ENCODE results near the gene MAF. TPM values are rescaled to one million over a fixed set of nuclear protein-coding genes. Genes with fewer than 3 reads are reported as not detected.

Gene MAF
- polyA plus RNA-seq, 3 donors, result 0.03 to 0.92 TPM; not detected in 1

DNA sequence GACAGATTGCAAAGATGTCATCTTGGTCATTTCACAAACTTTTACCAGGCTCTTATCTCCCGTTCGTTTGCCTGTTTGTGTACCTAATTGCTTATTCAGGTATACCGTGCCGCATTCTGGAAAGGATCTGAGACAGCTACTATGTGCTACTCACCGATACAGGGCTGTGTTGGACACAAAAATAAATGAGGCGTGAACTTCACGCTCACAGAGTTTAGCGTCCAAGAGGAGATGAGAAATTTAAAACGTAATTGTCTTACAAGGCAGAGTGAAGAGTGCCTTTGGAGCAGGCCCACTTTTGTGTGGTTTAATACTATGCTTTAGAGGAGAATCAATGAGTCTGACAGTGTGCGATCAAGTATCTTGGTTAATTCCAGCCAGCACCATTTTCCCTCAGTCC, 26.7 kb downstream of the MAF start:
- H3K9me3 ChIP-seq (replicated peaks in 1 of 2; ENCODE audit: control insufficient read depth in 1 of 2, insufficient read depth in 1 of 2, low read length in 2 of 2), result peaks cover 0 to 6% of the 10 kb centered on the region in 2 donors
- H3K9ac ChIP-seq (ENCODE audit: insufficient read depth, low read length, poor library complexity, severe bottlenecking), result no peak overlapping the region
- DNase-seq, result no peak
- no peaks in the 10 kb centered on the region for H3K36me3 Mint-ChIP-seq
- no peak overlapping the region for H3K4me3 ChIP-seq (replicated peaks in 1 of 3; ENCODE audit: low read depth in 2 of 3, low read length in 3 of 3)
- 87% methylated on average over 9 of the region's 10 CpGs for WGBS (ENCODE audit: insufficient coverage)
- H3K36me3 ChIP-seq (replicated peaks in 1 of 2; ENCODE audit: control insufficient read depth in 1 of 2, insufficient read depth in 2 of 2, low read length in 2 of 2), result no peaks in the 10 kb centered on the region
- H3K27ac Mint-ChIP-seq, result no peak overlapping the region
- peaks cover 5% of the 10 kb centered on the region for H3K4me1 Mint-ChIP-seq
- no peak overlapping the region for H3K4me3 Mint-ChIP-seq
- no peak overlapping the region for H2AFZ ChIP-seq (ENCODE audit: insufficient read depth, low read depth, low read length, poor library complexity, severe bottlenecking)
- H3K27me3 Mint-ChIP-seq (ENCODE audit: low read depth in 3 of 3), result peaks cover 3 to 18% (median 8%) of the 10 kb centered on the region in 3 donors
- H3K27me3 ChIP-seq (ENCODE audit: control insufficient read depth in 2 of 2, insufficient read depth in 2 of 2, low read length in 2 of 2), result no peaks in the 10 kb centered on the region
- no peak overlapping the region for H3K27ac ChIP-seq (ENCODE audit: low read depth in 1 of 2, low read length in 2 of 2)
- H3K4me1 ChIP-seq (ENCODE audit: control insufficient read depth in 1 of 2, insufficient read depth in 2 of 2, low read length in 2 of 2), result no peaks in the 10 kb centered on the region
- peaks cover 0 to 19% (median 8%) of the 10 kb centered on the region in 7 donors for H3K9me3 Mint-ChIP-seq
- intact Hi-C loops (cut with micrococcal nuclease), result no loop called here
- no peak overlapping the region for H3K4me2 ChIP-seq (replicated peaks; ENCODE audit: extremely low read depth, low read length, poor library complexity, severe bottlenecking)
- TF ChIP-seq, protein P1, sequence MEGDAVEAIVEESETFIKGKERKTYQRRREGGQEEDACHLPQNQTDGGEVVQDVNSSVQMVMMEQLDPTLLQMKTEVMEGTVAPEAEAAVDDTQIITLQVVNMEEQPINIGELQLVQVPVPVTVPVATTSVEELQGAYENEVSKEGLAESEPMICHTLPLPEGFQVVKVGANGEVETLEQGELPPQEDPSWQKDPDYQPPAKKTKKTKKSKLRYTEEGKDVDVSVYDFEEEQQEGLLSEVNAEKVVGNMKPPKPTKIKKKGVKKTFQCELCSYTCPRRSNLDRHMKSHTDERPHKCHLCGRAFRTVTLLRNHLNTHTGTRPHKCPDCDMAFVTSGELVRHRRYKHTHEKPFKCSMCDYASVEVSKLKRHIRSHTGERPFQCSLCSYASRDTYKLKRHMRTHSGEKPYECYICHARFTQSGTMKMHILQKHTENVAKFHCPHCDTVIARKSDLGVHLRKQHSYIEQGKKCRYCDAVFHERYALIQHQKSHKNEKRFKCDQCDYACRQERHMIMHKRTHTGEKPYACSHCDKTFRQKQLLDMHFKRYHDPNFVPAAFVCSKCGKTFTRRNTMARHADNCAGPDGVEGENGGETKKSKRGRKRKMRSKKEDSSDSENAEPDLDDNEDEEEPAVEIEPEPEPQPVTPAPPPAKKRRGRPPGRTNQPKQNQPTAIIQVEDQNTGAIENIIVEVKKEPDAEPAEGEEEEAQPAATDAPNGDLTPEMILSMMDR (IDR thresholded peaks at IDR 0.05), result no peak
- H3K79me2 ChIP-seq (ENCODE audit: insufficient read depth, low read length), result no peaks in the 10 kb centered on the region
- no peaks in the 10 kb centered on the region for H4K20me1 ChIP-seq (ENCODE audit: insufficient read depth, low read length)

- Histone ChIP-seq H2AFZ (ENCODE audit: insufficient read depth, low read depth, low read length, poor library complexity, severe bottlenecking) (no peak overlapping the region), H3K4me1 (ENCODE audit: control insufficient read depth in 1 of 2, insufficient read depth in 2 of 2, low read length in 2 of 2) (no peaks in the 10 kb centered on the region), H3K4me2 (replicated peaks; ENCODE audit: extremely low read depth, low read length, poor library complexity, severe bottlenecking) (no peak overlapping the region), H3K9me3 (replicated peaks in 1 of 2; ENCODE audit: control insufficient read depth in 1 of 2, insufficient read depth in 1 of 2, low read length in 2 of 2) (peaks cover 0 to 6% of the 10 kb centered on the region in 2 donors), H3K9ac (ENCODE audit: insufficient read depth, low read length, poor library complexity, severe bottlenecking) (no peak overlapping the region), H3K27ac (ENCODE audit: low read depth in 1 of 2, low read length in 2 of 2) (no peak overlapping the region), H4K20me1 (ENCODE audit: insufficient read depth, low read length) (no peaks in the 10 kb centered on the region), H3K79me2 (ENCODE audit: insufficient read depth, low read length) (no peaks in the 10 kb centered on the region), H3K36me3 (replicated peaks in 1 of 2; ENCODE audit: control insufficient read depth in 1 of 2, insufficient read depth in 2 of 2, low read length in 2 of 2) (no peaks in the 10 kb centered on the region), H3K4me3 (replicated peaks in 1 of 3; ENCODE audit: low read depth in 2 of 3, low read length in 3 of 3) (no peak overlapping the region), H3K27me3 (ENCODE audit: control insufficient read depth in 2 of 2, insufficient read depth in 2 of 2, low read length in 2 of 2) (no peaks in the 10 kb centered on the region)
- H3K27me3 Mint-ChIP-seq (ENCODE audit: low read depth in 3 of 3), result peaks cover 3 to 18% (median 8%) of the 10 kb centered on the region in 3 donors
- intact Hi-C loops (cut with micrococcal nuclease), result no loop called here
- peaks cover 5% of the 10 kb centered on the region for H3K4me1 Mint-ChIP-seq
- H3K4me3 Mint-ChIP-seq, result no peak overlapping the region
- peaks cover 0 to 19% (median 8%) of the 10 kb centered on the region in 7 donors for H3K9me3 Mint-ChIP-seq
- DNase-seq, result no peak
- H3K27ac Mint-ChIP-seq, result no peak overlapping the region
- no CpG with 5 or more reads among the region's 2 CpGs for WGBS (ENCODE audit: insufficient coverage)
- TF ChIP-seq, protein P1 (IDR thresholded peaks at IDR 0.05), result no peak
- no peaks in the 10 kb centered on the region for H3K36me3 Mint-ChIP-seq
Observed at GRCh38 chr16:79573071-79573470, 27.5 kb downstream of the MAF start.
